Measurements from ENCODE around the gene LRRTM4. TPM values are rescaled to one million over a fixed set of nuclear protein-coding genes. Genes with fewer than 3 reads are reported as not detected.

The LRRTM4 gene
- total and polyA plus RNA-seq, 2 donors (not counting 1 experiment from before 2014, with no cell fraction given), result not detected

GRCh38 chr2:77566131-77566530 lies 44.0 kb upstream of the LRRTM4 start:
- no CpG with 5 or more reads among the region's 1 CpG for WGBS (ENCODE audit: insufficient coverage)

DNA sequence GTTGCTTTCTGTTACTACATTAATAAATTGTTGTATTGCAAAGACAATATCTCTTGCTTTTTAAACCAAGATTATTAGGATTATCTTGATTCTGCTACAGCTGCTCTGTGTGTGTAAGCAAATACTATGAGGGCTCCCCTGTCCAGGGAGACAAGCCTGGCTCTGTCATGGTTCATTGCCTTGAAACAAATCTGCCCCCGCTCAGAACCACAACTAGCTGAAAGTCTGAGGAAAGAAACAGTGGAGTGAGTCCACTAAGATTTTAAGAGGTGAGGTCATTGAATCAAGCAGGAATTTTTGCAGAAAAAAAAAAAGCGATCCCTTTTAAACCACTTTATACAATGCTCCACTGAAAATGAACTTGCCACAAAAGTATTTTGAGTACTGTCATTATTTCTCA lies 30.8 kb upstream of the LRRTM4 start:
- H3K27ac ChIP-seq (ENCODE audit: low read length in 2 of 2), result no peak overlapping the region
- H3K9ac ChIP-seq (ENCODE audit: low read length), result no peak overlapping the region
- Mint-ChIP-seq H3K9me3 (ENCODE audit: insufficient read depth) (peaks cover 10% of the 10 kb centered on the region), H3K27me3 (no peaks in the 10 kb centered on the region), H3K4me1 (no peaks in the 10 kb centered on the region), H3K27ac (no peak overlapping the region), H3K4me3 (no peak overlapping the region)
- WGBS (ENCODE audit: insufficient coverage), result no CpG with 5 or more reads among the region's 2 CpGs
- no peaks in the 10 kb centered on the region for H3K36me3 ChIP-seq (replicated peaks in 1 of 2; ENCODE audit: control extremely low read depth in 1 of 2, control insufficient read depth in 1 of 2, extremely low read depth in 1 of 2, insufficient read depth in 2 of 2, low read length in 1 of 2)
- no peak overlapping the region for H2AFZ ChIP-seq (ENCODE audit: insufficient read depth, low read depth, low read length, poor library complexity, severe bottlenecking)
- H3K4me3 ChIP-seq (ENCODE audit: control extremely low read depth in 1 of 5, extremely low read depth in 1 of 5, insufficient read depth in 1 of 5, low read depth in 2 of 5, low read length in 4 of 5), result no peak overlapping the region
- POLR2A ChIA-PET, result no interaction called here
- no peaks in the 10 kb centered on the region for H3K27me3 ChIP-seq (replicated peaks in 1 of 4; ENCODE audit: control extremely low read depth in 1 of 4, control insufficient read depth in 3 of 4, insufficient read depth in 4 of 4, low read length in 3 of 4)
- peaks cover 0 to 2% (median 0%) of the 10 kb centered on the region in 3 donors for H3K9me3 ChIP-seq (ENCODE audit: control extremely low read depth in 1 of 3, control insufficient read depth in 2 of 3, insufficient read depth in 1 of 3, low read length in 2 of 3)
- CTCF ChIA-PET, result no interaction called here
- H3K4me1 ChIP-seq (ENCODE audit: control insufficient read depth in 2 of 2, insufficient read depth in 2 of 2, low read length in 2 of 2), result no peaks in the 10 kb centered on the region
- TF ChIP-seq EZH2 (IDR thresholded peaks at IDR 0.05; ENCODE audit: borderline replicate concordance, insufficient read depth, low read depth, low read length, poor library complexity, severe bottlenecking), result no peak
- TF ChIP-seq CTCF (IDR thresholded peaks at IDR 0.05), result no peak
- H3K79me2 ChIP-seq (ENCODE audit: control insufficient read depth, insufficient read depth, low read length), result no peaks in the 10 kb centered on the region
- ATAC-seq (ENCODE audit: low read depth) (no peak), DNase-seq (no peak)
- intact Hi-C loops (cut with micrococcal nuclease), result no loop called here
- no peaks in the 10 kb centered on the region for H4K20me1 ChIP-seq (ENCODE audit: control insufficient read depth, insufficient read depth, low read length, poor library complexity, severe bottlenecking)
- no peak overlapping the region for H3K4me2 ChIP-seq (replicated peaks; ENCODE audit: low read depth, low read length, poor library complexity, severe bottlenecking)

More at GRCh38 chr2:77566131-77566530, 44.0 kb upstream of the LRRTM4 start:
- peaks cover 0 to 1% (median 0%) of the 10 kb centered on the region in 3 donors for H3K9me3 ChIP-seq (ENCODE audit: control extremely low read depth in 1 of 3, control insufficient read depth in 2 of 3, insufficient read depth in 1 of 3, low read length in 2 of 3)
- ATAC-seq (ENCODE audit: low read depth) (no peak), DNase-seq (no peak)
- peaks cover 7% of the 10 kb centered on the region for H3K9me3 Mint-ChIP-seq (ENCODE audit: insufficient read depth)
- H3K36me3 ChIP-seq (replicated peaks in 1 of 2; ENCODE audit: control extremely low read depth in 1 of 2, control insufficient read depth in 1 of 2, extremely low read depth in 1 of 2, insufficient read depth in 2 of 2, low read length in 1 of 2), result no peaks in the 10 kb centered on the region
- no peaks in the 10 kb centered on the region for H3K79me2 ChIP-seq (ENCODE audit: control insufficient read depth, insufficient read depth, low read length)
- no peak overlapping the region for H3K27ac Mint-ChIP-seq
- H2AFZ ChIP-seq (ENCODE audit: insufficient read depth, low read depth, low read length, poor library complexity, severe bottlenecking), result no peak overlapping the region
- intact Hi-C loops (cut with micrococcal nuclease), result no loop called here
- H3K27me3 Mint-ChIP-seq, result no peaks in the 10 kb centered on the region
- H3K4me3 Mint-ChIP-seq, result no peak overlapping the region
- H3K27ac ChIP-seq (ENCODE audit: low read length in 2 of 2), result no peak overlapping the region
- no peak overlapping the region for H3K9ac ChIP-seq (ENCODE audit: low read length)
- H3K4me3 ChIP-seq (ENCODE audit: control extremely low read depth in 1 of 5, extremely low read depth in 1 of 5, insufficient read depth in 1 of 5, low read depth in 2 of 5, low read length in 4 of 5), result no peak overlapping the region
- no peaks in the 10 kb centered on the region for H3K4me1 Mint-ChIP-seq
- TF ChIP-seq EZH2 (IDR thresholded peaks at IDR 0.05; ENCODE audit: borderline replicate concordance, insufficient read depth, low read depth, low read length, poor library complexity, severe bottlenecking) (no peak), CTCF (IDR thresholded peaks at IDR 0.05) (no peak)
- ChIA-PET POLR2A (no interaction called here), CTCF (no interaction called here)
- no peaks in the 10 kb centered on the region for H3K4me1 ChIP-seq (ENCODE audit: control insufficient read depth in 2 of 2, insufficient read depth in 2 of 2, low read length in 2 of 2)
- H4K20me1 ChIP-seq (ENCODE audit: control insufficient read depth, insufficient read depth, low read length, poor library complexity, severe bottlenecking), result no peaks in the 10 kb centered on the region
- H3K4me2 ChIP-seq (replicated peaks; ENCODE audit: low read depth, low read length, poor library complexity, severe bottlenecking), result no peak overlapping the region
- no peaks in the 10 kb centered on the region for H3K27me3 ChIP-seq (replicated peaks in 1 of 4; ENCODE audit: control extremely low read depth in 1 of 4, control insufficient read depth in 3 of 4, insufficient read depth in 4 of 4, low read length in 3 of 4)
